HUDEP-2 (cell line): Measurements from ENCODE around the gene LAMA1.

Experiments
- DNase-seq, 76 experiments: peaks; one replicate each; lab custom pipeline; 2025; ENCODE audit not compliant: unreplicated experiment in 76 of 76; lab: John Stamatoyannopoulos, UW

The LAMA1 gene

DNA sequence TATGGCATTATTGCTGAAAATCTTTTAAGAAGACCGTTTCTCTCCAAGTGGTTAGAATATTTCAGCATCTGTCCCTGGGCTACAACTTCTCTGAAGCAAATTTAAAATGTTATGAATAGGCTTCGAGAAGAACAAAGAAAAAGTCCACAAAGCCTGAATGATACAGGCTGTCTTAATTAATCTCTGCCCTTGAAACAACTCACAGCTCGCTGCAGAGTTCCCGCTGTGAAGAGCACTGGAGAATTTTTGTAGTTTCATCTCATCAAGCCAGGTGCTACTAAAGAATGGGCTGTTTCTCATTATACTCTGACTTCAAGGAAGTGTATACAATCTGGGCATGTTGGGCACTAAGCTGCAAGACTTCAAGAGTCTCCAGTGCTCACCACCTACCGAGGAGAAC lies 67.6 kb downstream of the LAMA1 start:
- no peak for DNase-seq

DNA sequence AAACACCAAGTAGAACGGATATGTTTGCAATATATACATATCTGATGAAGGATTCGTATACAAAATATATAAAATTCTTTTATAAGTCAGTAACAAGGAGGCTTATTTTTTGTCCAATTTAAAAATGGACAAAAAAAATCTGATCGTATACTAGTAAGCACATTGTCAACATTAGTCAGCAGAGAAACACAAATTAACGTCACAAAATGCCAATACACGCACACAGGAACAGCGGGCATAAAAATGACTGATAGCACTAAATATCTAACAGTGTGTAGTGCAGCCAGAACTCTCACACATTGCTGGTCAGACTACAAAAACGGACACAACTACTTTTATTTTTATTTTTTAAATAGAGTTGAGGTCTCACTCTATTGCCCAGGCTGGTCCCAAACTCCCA lies 69.5 kb downstream of the LAMA1 start:
- DNase-seq: no peak

DNA sequence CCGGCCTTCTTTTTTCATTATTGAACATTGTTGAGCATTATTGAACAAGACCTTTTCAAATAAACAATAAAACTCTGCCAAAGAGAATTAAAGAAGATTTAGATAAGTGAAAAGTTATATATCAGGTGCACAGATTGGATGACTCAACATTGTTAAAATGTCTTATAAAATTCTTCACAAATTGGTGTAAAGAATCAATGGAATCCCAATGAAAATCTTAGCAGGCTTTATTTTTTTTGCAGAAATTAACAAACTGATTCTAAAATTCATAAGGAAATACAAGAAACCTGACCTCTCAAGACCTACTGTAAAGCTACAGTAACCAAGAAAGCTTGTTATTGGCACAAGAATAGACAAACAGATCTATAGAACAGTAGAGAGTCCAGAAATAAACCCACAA lies 70.3 kb downstream of the LAMA1 start:
- no peak for DNase-seq

DNA sequence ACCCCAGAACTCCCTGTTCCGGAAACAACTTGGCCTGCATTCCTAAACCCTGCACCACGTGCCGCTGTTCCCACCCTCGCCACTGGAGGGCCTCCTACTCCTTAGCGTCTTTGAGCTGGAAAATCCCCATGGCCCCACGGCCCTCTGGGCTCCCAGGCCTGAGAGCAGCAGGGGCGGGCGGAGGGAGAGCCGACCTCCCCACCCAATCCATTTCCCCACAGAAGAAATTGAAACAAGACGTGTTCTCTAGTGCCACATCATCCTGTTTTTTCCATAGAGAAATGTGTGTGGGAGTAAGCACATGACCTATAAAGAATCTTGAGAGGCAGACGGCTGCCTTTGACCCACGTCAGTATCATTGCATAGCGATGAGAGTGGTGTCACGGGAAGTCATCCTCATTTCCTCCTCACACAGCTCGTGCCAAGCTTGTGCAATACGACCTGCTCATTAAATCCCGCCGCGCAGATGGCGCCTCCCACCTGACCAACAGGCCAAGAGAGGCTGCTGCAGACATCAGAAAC lies 79.2 kb downstream of the LAMA1 start:
- DNase-seq: peak in 24 of 76 experiments; percentile 0 to 42 (median 12)

DNA sequence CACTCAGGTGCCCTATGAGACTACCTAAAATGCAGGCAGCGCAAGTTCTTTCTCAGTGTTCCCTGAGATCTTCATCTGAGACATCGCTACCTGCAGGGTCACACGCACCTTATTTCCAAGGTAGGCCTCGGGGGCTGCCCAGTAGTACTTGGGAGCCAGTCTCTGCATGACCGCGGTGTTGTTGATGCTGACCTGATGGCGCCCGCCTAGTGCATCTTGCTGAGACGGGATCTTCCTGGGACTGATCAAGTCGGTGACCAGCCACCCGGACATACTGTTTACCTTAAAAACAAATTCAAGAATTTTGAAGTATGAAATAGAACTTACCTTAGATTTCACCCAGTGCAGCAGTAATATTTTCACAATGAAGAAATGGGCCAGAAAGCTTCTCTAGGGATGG lies 80.1 kb downstream of the LAMA1 start:
- no peak for DNase-seq

DNA sequence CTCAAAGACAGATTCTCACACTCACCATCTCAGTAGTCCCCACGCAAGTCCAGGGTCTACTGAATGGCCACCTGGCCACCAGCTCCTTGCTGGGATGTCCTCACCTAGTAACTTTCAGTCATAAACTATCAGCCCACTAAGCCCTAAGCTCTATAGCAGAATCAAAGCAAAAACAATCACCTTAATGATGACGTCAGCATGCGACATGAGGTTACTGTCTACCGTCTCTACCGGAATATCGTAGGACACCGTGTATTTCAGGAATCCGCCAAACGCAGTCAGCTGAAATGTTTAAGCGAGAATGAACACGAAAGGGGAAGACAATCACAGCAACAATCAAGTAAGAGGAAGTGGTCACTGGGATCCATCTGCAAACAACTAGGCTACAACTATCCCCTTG lies 81.8 kb downstream of the LAMA1 start:
- no peak for DNase-seq

DNA sequence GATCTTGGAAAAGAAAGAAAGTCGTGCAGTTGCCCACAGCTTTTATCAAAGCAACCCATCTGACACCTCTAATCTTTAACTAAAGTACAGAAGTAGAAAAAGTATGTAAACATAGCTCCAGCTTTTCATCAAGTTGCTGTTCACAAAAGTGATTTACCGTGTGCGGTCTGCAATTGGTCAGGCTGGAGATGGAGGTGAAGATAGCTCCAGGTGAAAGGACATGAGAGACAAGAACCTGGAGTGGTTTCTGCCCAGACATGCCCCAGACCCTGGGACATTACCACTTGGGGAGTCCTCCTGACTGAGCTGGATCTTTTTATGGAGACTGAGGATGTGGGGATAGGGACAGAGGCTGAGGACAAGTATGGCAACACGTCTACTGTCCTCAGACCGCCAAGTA lies 82.7 kb downstream of the LAMA1 start:
- no peak for DNase-seq

DNA sequence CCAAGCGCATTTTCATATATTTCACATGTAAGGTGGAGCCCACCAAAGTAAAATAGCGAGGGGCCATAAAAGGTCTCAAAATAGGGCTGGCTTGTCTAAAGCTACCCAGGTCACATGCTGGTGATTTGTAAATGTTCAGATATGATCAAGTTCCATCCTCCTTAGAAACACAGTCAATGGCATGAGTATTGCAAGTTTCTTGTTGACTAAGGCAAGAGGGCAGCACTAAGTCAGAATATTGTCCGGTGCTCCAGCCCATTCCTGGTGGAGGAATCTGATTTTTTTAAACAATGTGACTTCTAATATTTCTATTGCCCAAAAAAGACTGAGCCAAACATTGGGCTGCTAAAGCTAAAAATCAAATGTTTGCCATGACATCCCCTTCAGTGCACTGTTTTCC lies 85.1 kb downstream of the LAMA1 start:
- DNase-seq: no peak

DNA sequence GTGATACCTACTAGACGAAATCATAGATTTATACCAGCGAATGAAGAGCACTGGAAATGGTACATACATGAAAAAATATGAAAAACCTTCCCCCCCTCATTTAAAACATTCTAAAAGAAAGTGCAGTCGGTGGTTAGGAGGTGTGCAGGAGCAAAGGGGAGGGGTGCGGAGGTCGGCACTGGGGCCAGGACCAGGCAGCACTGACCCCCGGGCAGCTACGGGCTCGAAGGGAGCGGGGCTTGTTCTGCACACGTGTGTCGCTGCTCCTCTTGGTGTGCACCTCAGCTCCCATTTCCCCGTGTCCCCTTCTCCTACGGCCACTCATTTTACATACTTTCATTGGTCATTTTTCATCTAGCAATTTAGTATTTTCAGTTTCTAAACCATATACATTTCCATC lies 89.0 kb downstream of the LAMA1 start:
- DNase-seq: no peak

DNA sequence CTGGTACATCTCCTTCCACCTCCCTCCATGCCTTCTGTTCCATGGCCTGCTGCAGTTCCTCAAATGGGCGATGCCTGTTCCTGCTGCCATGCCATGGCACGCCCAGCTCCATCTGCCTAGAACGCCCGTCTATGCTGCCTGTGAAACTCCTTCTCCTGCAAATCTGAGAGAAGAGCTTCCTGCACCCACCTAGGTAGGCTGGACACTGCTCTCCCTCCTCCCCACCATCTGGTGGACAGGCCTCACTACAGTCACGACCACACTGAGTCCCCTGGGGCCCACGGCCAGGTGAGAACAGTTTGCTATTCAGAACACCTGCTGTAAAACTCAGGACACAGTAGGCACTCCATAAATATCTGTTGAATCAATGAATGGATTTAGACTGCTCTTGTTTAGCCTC lies 92.4 kb downstream of the LAMA1 start:
- no peak for DNase-seq

DNA sequence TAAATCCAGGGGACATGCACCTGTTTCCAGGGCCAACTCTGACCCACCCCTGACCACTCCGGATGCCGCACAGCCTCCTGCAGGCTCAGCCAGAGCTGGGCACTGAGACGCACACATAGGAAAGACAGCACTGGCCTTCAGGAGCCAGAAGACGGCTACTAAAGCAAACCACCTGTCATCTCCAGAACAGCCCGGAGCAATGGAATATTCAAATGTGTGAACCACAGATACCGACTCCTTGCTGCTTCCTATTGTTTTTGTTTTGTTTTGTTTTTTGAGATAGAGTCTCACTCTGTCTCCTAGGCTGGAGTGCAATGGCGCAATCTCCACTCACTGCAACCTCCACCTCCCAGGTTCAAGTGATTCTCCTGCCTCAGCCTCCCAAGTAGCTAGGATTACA lies 94.0 kb downstream of the LAMA1 start:
- no peak for DNase-seq

DNA sequence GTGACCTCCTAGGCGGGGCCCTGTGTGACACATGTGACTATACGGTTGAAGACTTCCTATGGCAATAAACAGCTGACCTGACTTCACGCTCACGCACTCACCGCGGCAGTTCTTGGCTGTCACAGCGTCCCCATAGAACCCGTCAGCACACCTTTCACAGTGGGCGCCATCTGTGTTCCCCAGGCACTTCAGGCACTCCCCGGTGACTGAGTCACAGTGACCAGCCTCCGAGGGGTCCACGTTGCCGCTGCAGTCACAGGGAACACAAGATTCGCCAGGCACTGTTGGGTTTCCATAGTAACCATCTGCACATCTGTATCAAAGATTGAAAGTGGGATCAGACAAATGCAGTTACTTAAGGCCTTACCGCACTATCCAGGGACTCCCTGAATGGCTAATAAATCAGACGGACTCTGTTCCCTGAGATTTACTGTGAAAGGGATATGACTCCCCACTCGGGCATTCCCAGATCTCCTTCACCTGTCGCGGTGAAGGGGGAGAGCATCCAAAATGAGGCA lies 94.5 kb downstream of the LAMA1 start:
- DNase-seq: no peak

DNA sequence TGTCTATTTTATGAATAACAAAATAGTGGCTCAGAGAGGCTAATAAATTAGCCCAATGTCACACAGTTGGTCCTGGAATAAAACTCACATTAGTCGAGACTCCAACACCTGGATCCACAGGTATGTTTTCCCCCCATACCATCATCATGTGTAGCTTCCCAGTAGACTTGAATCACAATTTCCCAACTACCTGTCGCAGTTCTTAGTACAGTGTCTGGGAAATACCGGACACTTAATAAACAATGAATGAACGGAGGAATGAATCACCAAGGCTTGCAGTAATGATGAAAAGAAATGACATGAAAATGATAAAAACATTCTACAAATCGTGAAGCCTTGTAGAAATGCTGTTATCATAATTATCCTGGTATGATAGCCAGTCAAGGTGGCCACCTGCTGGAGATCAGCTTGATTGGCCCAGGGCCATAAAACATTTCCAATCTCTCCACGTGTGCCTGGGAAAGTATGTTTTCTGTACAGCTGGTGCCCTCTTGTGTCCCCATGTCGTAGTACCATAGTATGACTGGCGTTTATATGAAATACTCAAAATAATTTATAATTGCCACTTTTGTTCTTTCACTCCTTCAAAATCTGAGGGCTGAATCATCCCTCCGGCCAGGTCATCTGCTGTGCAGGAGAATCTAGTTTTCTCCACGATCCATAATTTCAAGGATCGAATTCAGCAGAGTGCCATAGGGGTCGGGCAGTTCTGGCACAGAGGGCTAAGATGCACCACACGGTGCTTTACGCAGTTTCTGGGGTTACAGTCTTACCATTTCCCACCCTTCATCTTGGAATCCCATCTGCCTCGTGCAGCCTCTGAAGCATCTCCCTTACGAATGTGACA lies 95.4 kb downstream of the LAMA1 start:
- peak in 8 of 76 experiments; percentile 1 to 24 (median 10) for DNase-seq

DNA sequence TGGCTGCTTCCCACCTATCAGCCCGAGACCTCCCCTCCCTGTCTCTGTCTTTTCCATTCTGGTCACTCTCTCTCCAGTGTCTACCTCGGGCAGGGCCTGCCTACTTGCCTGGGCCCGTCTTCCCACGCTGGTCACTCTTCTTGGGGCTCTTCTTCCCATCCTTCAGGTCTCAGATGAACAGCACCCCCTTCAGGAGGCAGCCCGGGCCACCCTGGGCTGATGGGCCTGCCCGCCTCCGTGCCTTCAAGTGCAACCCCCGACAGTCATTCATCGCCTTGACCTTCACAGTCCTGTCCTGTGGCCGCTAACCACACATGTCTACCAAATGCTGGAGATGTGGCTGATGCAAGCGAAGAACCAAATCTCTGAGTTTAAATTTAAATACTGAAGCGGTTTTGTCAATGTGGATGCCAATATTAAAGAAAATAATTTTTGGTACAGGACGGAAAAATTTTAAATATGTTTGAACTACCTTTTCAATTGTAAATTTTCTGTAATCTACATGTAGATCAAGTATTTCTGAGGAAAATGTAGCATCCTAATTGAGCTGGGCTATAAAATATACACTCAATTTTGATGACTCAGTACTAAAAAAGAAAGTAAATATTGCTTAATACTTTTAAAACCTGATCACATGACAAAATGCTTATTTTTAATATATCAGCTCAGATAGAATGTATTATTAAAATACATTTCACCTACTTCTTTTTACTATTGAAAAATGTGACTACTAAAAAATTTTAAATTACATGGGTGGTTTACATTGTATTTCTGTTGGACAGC lies 96.4 kb downstream of the LAMA1 start:
- DNase-seq: no peak

DNA sequence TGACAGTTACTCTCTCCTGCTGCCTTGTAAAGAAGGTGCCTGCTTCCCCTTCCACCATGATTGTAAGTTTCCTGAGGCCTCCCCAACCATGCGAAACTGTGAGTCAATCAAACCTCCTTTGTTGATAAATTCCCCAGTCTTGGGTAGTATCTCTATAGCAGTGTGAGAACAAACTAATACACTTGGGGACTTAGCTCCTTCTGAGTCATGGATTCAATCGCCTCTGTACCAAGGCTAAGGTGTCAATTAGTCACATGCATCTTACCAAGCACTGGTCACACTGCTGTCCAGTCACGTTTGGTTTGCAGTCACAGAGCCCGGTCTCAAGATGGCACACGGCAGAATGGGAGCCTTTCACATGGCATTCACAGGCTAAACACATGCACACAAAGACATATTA lies 100.6 kb downstream of the LAMA1 start:
- no peak for DNase-seq

DNA sequence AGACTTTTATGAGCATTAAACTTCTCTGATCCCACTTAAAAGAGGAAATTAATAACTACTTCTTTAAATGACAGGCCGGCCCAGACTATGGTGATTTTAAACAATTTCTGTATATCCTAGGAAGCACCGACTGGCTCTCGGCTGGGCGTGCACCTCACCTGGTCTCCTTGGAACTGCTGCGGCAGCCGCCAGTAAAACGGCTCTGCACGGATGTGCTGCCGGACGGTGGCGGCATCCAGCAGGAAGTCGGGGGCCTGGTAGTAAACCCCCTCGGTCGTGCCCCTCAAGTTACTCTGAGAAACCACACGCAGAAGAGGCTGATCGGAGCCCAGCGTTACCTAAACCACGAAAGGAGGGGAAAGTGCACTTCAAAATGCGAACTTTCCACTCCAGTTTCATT lies 106.5 kb downstream of the LAMA1 start:
- DNase-seq: no peak

DNA sequence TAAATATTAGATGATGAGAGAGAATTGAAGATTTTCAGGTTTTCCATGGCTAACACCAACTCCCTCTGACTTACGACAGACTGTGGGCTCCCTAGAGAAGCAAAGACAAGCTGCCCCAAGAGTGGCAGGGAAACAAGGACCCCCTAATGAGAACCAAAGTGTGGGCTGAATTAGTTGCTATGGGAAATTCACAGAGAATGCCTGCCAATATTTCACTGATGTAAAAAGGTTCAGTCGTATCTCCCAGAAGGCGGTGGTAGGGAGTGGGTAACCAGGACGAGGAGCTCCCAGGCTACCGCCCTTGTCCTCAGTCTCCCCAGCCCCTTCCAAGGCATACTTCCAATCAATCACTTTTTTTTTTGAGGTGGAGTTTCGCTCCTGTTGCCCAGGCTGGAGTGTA lies 113.6 kb downstream of the LAMA1 start:
- DNase-seq: no peak

DNA sequence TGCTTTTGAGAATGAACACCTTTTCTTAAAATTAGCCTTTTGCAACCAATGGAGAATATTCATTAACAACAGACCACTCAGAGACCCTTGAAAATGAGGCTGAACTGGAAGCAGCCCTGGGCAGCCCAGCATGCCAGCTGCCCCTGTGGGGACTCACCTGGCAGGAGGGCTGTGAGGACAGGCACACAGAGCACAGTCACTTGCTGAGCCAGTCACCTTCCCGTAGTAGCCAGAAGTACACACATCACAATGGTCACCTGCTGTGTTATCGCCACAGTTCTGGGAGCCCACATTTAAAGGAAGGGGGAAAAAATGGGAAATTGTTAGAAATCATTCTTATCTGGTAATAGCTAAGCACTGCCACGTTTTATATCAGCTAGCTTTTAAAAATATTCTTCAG lies 115.5 kb downstream of the LAMA1 start:
- no peak for DNase-seq

DNA sequence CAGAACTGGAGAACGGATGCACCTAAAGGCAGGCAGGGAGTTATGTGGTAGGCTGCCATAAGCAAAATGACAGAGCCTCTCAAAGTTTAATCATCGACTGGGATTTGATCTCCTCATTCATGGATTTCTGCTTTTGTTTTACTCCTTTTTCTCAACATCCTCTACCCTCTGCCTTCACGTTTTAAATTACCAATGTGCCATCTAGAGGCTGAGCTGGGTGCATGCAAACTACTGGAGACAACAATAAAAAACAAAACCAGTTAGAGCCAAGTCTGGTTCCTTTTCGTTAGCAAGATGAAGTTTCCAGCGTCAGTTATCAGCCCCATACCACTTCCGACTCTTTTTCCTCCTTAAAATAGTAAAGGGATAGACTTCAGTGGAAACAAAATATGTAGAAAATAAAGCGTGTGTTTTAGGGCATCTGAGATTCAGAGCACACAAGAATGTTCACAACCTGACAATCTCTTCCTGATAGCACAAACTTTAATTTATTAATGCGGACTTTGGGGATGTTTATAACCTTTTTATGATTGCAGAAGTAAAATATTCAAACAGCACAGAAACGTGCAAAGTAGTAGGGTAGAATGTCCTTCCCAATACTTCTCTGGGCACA lies 117.0 kb downstream of the LAMA1 start:
- DNase-seq: peak in 1 of 76 experiments; percentile 16

DNA sequence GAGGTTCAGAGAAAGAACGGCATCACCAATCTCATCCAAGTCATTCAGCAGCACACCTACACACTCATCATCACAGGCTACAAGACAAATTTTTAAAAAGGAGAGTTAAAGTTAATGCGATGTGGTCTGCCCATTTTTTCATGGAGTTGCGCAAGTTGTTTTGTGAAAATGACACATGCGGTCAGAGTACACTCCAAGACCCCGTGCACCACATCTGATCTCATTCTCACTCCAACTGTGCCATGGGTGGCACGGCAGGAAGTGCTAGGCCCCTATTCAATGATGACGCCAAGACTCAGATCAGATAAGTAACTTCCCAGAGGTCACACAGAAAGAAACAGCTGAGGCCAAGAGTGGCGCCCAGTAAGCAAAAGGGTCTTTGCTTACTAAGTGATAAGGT lies 119.8 kb downstream of the LAMA1 start:
- no peak for DNase-seq

DNA sequence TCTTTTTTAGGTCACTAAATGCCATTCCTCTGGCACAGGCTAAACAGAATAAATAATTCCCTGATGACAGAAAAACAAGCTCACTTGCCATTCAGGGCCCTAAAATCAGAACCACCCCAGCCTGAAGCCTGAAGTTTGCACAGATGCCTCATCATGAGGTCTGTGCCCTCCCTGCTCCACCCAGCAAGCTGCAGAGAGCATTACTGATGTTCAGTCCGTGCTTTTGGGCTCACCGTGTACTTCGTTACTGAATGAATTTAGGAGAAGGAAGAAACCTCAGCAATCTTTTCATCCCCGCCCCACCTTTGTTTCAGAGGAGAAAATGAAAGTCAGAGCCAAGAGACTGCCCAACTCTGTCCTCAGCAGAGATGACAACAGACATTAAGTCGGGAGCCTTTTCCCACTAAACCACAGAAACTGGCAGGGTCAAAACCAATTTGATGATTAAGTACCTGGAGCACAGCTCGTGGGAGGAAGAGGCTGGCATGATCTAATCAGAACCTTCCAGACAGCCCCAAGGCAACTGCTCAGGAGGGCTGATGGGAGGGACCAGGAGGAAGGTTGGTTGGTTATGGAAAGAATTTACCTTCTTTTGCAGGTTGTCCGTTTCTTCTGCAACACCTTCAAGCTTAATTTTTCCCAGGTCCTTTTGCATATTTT lies 122.7 kb downstream of the LAMA1 start:
- no peak for DNase-seq
